ENCODE data around the gene BLM.

Gene BLM

DNA sequence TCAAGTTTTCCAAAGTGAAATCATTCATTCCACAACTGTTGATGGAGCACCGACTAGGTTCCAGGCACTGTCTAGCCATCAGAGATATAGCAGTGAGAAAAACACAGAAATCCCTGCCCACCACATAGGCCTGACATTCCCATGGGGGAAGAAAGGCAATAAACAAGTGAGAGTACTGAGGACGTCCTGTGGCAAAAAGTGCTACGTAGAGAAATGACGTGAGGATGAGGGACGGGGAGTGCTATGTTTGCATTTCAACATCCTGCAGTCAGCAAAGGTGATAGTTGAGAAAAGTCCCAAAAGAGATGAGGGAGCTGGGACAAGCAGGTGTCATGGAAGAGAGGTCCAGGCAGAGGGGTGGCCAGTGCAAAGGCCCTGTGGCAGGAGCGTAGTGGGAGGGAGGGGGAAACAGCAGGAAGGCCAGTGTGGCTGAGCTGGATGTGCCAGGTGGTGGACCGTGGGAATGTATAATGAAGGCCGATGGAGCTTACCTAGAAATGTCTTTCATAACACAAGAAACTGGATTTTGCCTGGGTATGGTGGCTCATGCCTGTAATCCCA is 140.8 kb downstream of the BLM start:
- DNase-seq: no peak

DNA sequence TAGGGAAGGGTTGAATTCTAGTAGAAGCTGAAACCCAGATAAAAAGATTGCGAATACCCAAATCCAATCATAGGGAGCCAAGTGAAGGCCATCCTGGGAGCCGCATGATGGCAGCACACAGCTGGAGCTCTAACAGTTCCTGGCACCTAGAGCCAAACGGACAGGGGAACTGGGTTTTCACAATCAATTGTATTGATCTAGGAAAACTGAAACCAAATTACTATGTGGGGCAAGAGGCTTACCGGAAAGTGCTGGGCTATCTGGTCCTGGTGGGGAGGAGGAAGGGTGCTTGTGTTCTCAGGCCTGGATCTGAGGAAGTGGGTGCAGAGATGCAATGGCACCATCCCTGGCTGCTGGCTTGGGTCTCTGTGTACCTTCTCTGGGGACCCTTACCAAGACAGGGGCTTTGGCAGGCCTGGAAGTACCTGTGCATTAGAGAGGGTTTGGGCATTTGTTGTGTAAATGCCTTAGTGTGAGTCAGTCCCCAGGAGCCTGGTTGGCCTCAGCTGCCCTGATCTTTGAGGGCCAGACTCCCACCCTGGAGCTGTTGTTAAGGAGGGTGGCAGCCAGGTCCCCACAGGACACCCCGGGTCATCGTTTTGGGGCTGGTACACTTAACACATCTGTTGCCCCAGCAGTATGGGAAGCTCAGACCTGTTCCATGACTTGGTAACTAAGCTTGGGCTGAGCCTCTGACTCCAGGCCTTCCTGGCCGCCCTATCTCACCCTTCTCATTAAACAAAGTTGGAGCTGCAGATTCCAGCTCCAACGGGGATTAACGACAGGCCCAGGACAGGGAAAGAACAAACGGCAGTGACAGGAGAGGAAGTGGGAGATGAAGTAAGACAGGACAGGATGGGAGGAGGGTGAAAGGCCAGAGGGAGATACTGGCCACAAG is 142.3 kb downstream of the BLM start:
- DNase-seq: no peak

DNA sequence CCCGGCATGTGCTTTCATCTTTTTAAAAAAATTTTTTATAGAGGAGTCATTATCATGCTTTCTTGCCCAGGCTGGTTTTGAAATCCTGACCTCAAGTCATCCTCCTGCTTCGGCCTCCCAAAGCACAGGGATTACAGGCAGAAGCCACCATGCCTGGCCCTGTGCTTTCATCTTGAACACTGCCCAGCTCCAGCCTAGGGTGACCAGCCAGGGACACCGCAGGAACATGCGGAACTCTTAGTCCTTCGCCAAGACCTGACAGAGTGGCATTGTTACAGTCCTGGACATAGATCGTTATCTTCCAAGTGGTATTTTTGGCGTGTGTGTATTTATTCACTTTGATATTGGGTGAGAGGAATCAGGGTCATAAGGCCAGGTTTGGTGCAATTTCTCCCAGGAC is 143.3 kb downstream of the BLM start:
- no peak for DNase-seq

DNA sequence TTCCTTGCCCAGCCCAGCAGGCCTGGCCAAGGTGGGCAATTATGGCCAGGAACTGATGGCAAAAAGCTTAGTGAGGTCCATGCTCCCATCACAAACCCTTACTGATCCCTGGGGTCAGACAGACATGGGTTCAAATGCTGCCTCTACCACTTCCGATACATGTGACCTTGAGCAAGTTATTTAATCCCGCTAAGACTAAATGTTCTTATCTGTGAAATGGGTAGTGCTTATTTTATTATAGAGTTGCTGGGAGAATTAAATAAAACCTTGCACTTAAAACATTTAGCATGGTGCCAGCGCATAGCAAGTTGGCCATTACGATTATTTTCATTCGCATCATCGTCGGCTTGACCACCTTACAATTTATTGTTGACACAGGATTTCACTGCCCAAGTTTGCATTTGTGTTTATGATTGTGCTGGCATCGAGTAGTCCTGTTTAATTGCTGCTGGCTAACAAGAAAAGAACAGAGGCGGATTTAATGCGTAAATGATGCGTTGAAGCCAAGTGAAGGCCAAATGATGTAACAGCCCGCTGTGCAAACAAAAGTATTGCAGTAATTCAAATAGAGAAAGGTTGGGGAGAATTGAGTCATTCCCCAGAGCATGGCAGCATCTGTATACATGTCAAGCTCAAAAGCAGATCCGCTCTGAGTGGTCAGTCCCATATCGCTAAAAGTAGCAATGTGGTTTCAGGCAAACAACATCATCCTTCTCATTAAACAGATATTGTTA is 144.0 kb downstream of the BLM start:
- no peak for DNase-seq

DNA sequence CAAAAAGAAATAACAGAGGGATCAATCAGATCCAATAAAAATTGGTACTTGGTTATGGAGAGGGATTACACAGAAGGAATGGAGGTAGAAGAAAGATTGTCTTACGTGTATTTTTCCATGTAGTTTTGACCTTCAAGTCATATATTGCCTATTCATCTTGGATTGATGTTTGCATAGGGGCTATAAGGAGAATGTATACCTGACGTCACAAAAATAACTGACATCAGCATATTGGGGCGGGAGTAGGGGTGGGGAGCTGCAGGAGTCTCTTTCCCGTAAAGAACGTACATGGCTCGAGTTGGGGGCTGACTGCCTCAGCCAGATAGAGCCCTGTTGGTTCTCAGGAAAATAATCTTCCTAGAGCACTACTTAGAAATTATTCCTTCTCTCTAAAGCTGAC is 145.3 kb downstream of the BLM start:
- no peak for DNase-seq

DNA sequence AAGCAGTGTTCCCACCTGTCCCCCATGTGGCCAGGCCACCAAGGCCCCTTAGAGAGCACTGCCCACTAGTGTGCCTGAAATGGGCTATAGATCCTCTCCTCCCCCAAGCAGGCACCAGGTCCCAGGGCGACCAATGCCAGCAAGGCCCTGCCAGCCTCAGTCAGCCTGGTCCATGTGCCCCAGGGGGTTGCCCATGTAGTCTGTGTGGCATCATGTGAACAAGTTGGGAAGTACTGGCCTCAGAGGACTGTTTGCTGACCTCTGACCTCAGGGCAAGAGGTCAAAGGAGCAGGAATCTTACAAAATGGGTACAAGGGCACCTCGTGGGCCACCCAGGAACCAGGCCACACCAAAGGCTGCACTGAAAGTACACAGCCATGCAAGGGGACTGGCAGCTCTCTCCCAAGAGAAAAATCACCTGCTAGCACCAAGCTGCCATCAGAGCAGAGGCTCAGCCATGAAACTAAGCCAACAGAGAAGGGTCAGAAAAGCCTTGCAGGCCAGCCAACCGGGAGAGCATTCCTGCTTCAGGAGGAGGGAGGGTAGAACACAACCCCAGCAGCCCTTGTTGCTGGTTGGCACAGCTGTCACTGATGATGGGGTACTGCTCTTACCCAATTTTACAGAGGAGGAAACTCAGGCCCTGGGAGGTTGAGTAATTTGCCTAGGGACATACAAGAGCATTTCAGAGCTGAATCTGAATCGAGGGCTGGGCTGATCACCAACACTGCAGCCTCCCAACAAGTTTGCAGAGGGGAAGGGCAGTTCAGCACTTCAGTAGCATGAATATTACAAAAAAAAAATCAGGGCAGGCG is 146.0 kb downstream of the BLM start:
- DNase-seq: no peak

DNA sequence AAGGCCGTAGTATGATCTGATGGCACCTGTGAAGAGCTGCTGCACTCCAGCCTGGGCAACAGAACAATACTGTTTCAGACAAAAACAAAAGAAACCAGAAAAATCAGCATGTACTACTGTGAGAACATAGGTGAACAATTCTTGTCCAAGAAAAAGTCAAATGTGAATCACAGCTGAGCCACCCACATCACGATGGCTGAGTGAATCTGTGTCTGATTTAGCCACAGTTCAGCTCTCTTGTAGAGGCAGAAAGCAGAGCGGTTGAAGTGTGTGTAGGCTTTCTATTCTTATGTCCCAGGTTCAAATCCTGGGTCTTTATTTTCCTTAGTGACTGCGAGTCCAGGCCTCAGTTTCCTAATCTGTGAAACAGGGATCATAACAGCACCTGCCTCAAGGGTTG is 146.8 kb downstream of the BLM start:
- no peak for DNase-seq

DNA sequence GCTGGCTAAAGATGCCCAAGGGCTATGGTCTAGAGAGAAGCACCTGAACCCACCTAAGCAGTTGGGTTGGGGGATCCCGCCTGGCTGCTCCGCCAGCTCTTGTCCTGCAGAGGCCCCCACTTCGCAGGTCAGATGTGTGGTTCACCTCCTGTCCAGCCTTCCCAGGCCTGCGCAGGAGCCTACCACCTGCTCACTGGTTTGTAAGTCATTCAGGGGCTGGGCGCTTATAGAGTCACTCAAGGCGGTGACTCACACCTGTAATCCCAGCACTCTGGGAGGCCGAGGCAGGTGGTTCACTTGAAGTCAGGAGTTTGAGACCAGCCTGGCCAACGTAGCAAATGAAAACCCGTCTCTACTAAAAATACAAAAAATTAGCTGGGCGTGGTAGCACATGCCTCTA is 147.4 kb downstream of the BLM start:
- no peak for DNase-seq

DNA sequence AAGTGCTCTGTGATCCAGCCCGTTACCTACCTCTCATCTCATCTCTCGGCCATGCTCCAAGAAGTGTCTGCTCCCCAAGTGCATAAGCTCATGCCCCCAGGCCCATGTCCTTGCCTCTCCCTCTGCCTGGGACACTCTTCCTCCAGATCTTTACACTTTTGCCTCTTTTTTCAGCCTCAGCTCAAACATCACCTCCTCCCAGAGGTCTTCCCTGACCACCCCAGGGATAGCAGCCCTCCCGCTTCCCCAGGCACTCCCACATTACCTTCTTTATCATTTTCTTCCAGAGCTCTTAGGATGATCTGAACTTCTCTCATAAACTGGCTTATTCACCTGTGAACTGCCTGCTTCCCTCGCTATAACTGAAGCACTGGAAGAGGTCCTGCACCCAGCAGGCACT is 148.6 kb downstream of the BLM start:
- no peak for DNase-seq
